Activated T-helper 1 cell treated with Interleukin-2 at 50 U/mL for 16 hours (primary cell): ENCODE results near the gene GNG7.

Source experiments
- DNase-seq: peaks from one replicate; pipeline ENCODE4 v3.0.0-alpha.2; 2020; ENCODE audit warnings: low read depth

Gene GNG7

GRCh38 chr19:2641332-2641698, 61.2 kb downstream of the GNG7 start:
- DNase-seq, result no peak

- DNase-seq, result no peak
These were observed 61.7 kb downstream of the GNG7 start for GRCh38 chr19:2640563-2641331.

- DNase-seq, result no peak
These were observed 62.5 kb downstream of the GNG7 start for GRCh38 chr19:2639999-2640398.

- no peak for DNase-seq
These were observed 64.0 kb downstream of the GNG7 start for GRCh38 chr19:2638417-2638940.

GRCh38 chr19:2636897-2637683, 65.4 kb downstream of the GNG7 start:
- peak; percentile 54 for DNase-seq

GRCh38 chr19:2636141-2636896, 66.2 kb downstream of the GNG7 start:
- no peak for DNase-seq

- no peak for DNase-seq
These were observed 67.5 kb downstream of the GNG7 start for GRCh38 chr19:2634960-2635359.

- no peak for DNase-seq
These were observed 68.1 kb downstream of the GNG7 start for GRCh38 chr19:2634228-2634951.

- DNase-seq, result no peak
These were observed 68.8 kb downstream of the GNG7 start for GRCh38 chr19:2633693-2634075.

GRCh38 chr19:2631213-2631821, 71.2 kb downstream of the GNG7 start:
- no peak for DNase-seq

- DNase-seq, result no peak
These were observed 72.0 kb downstream of the GNG7 start for GRCh38 chr19:2630352-2631001.

- DNase-seq, result no peak
These were observed 72.8 kb downstream of the GNG7 start for GRCh38 chr19:2629491-2630351.

- DNase-seq, result no peak
These were observed 73.9 kb downstream of the GNG7 start for GRCh38 chr19:2628597-2628996.

- no peak for DNase-seq
These were observed 74.6 kb downstream of the GNG7 start for GRCh38 chr19:2627855-2628254.

- DNase-seq, result no peak
These were observed 75.1 kb downstream of the GNG7 start for GRCh38 chr19:2627319-2627829.

- DNase-seq, result no peak
These were observed 77.1 kb downstream of the GNG7 start for GRCh38 chr19:2625434-2625833.

- no peak for DNase-seq
These were observed 77.9 kb downstream of the GNG7 start for GRCh38 chr19:2624537-2625091.

- no peak for DNase-seq
These were observed 78.7 kb downstream of the GNG7 start for GRCh38 chr19:2623798-2624197.

GRCh38 chr19:2622371-2622961, 80.0 kb downstream of the GNG7 start:
- peak; percentile 20 for DNase-seq
